KMS-11 (cell line): Measurements from ENCODE around the gene MMP7.
"Not testable (repeated sequence)": the region's sequence is repeated elsewhere in the genome, so short reads cannot be mapped to it uniquely, and the experiment has no call there.

Source experiments
- H2AFZ ChIP-seq: fragments of 200-600 bp; sonication (generic); 2 replicates; pipeline ENCODE4 v1.6.1; 2016; ENCODE audit warnings: antibody characterized with exemption, mixed run types, low read depth
- H3K27ac ChIP-seq: fragments of 200-600 bp; sonication (generic); 2 replicates; pipeline ENCODE4 v1.6.1; 2016; ENCODE audit warnings: mild to moderate bottlenecking, mixed run types
- H3K27me3 ChIP-seq: fragments of 200-600 bp; sonication (generic); 2 replicates; pipeline ENCODE4 v1.6.1; 2017; ENCODE audit warnings: mild to moderate bottlenecking, low read depth, mixed run types, moderate library complexity; ENCODE audit not compliant: insufficient read depth
- H3K36me3 ChIP-seq: fragments of 200-600 bp; sonication (generic); 2 replicates; pipeline ENCODE4 v1.6.1; 2017; ENCODE audit warnings: mild to moderate bottlenecking, mixed run types; ENCODE audit not compliant: insufficient read depth
- H3K4me1 ChIP-seq: fragments of 200-600 bp; sonication (generic); 2 replicates; pipeline ENCODE4 v1.6.1; 2016; ENCODE audit warnings: mild to moderate bottlenecking, low read depth, mixed run types; ENCODE audit not compliant: poor library complexity, severe bottlenecking
- H3K4me2 ChIP-seq: fragments of 200-600 bp; sonication (generic); 2 replicates; pipeline ENCODE4 v1.7.0; 2016; ENCODE audit warnings: mild to moderate bottlenecking, mixed run types
- H3K4me3 ChIP-seq: fragments of 200-600 bp; sonication (generic); IDR thresholded peaks from 2 replicates; pipeline ENCODE4 v1.6.1; 2017; ENCODE audit warnings: low read depth, low read length, mixed read lengths; ENCODE audit not compliant: insufficient read depth
- H3K79me2 ChIP-seq: fragments of 200-600 bp; sonication (generic); 2 replicates; pipeline ENCODE4 v1.6.1; 2016; ENCODE audit warnings: low read depth, mixed run types; ENCODE audit not compliant: insufficient read depth
- H3K9ac ChIP-seq: fragments of 200-600 bp; sonication (generic); 2 replicates; pipeline ENCODE4 v1.6.1; 2016; ENCODE audit warnings: mild to moderate bottlenecking, mixed run types
- H4K20me1 ChIP-seq: fragments of 200-600 bp; sonication (generic); 2 replicates; pipeline ENCODE4 v1.6.1; 2016; ENCODE audit warnings: mild to moderate bottlenecking, mixed run types; ENCODE audit not compliant: insufficient read depth
- CTCF ChIP-seq: fragments of 200-600 bp; sonication (generic); conservative IDR thresholded peaks from 2 replicates; pipeline ENCODE4 v1.6.1; 2017; ENCODE audit warnings: low read depth, mild to moderate bottlenecking, antibody characterized with exemption, low read length, moderate library complexity, mixed read lengths

MMP7 gene

GRCh38 chr11:102513869-102514268 lies 16.7 kb downstream of the MMP7 start:
- Histone ChIP-seq H3K4me1 (no peaks in the 10 kb centered on the region), H3K4me3 (no peak overlapping the region), H3K9ac (no peak overlapping the region), H3K79me2 (no peaks in the 10 kb centered on the region), H3K27me3 (no peaks in the 10 kb centered on the region), H3K36me3 (no peaks in the 10 kb centered on the region), H3K27ac (no peak overlapping the region), H4K20me1 (no peaks in the 10 kb centered on the region), H3K4me2 (no peak overlapping the region), H2AFZ (no peak overlapping the region)
- no peak for TF ChIP-seq CTCF

GRCh38 chr11:102510439-102511135 lies 20.0 kb downstream of the MMP7 start:
- H3K4me3 ChIP-seq = no peak overlapping the region
- H2AFZ ChIP-seq = no peak overlapping the region
- no peaks in the 10 kb centered on the region for H3K79me2 ChIP-seq
- H3K4me1 ChIP-seq = no peaks in the 10 kb centered on the region
- TF ChIP-seq CTCF = no peak
- no peaks in the 10 kb centered on the region for H3K27me3 ChIP-seq
- H3K9ac ChIP-seq = no peak overlapping the region
- no peak overlapping the region for H3K27ac ChIP-seq
- no peaks in the 10 kb centered on the region for H3K36me3 ChIP-seq
- no peak overlapping the region for H3K4me2 ChIP-seq
- no peaks in the 10 kb centered on the region for H4K20me1 ChIP-seq

GRCh38 chr11:102502831-102503230 lies 27.7 kb downstream of the MMP7 start:
- not testable (repeated sequence) for H3K4me1 ChIP-seq, H3K79me2 ChIP-seq, H3K4me2 ChIP-seq, H3K36me3 ChIP-seq, H2AFZ ChIP-seq, H3K4me3 ChIP-seq, H3K27ac ChIP-seq, H4K20me1 ChIP-seq, H3K9ac ChIP-seq, H3K27me3 ChIP-seq

- no peak overlapping the region for H3K9ac ChIP-seq
- H3K4me3 ChIP-seq = no peak overlapping the region
- no peaks in the 10 kb centered on the region for H3K27me3 ChIP-seq
- no peaks in the 10 kb centered on the region for H3K4me1 ChIP-seq
- H4K20me1 ChIP-seq = no peaks in the 10 kb centered on the region
- H2AFZ ChIP-seq = no peak overlapping the region
- no peak overlapping the region for H3K4me2 ChIP-seq
- no peak overlapping the region for H3K27ac ChIP-seq
- no peaks in the 10 kb centered on the region for H3K79me2 ChIP-seq
- TF ChIP-seq CTCF = no peak
- no peaks in the 10 kb centered on the region for H3K36me3 ChIP-seq
Measured at GRCh38 chr11:102500829-102501228, 29.7 kb downstream of the MMP7 start.

- Histone ChIP-seq H4K20me1 (no peaks in the 10 kb centered on the region), H3K4me2 (no peak overlapping the region), H3K27ac (no peak overlapping the region), H3K27me3 (no peaks in the 10 kb centered on the region), H3K36me3 (no peaks in the 10 kb centered on the region), H3K4me1 (peaks cover 5% of the 10 kb centered on the region), H3K4me3 (no peak overlapping the region), H3K9ac (no peak overlapping the region), H2AFZ (no peak overlapping the region), H3K79me2 (no peaks in the 10 kb centered on the region)
- no peak for TF ChIP-seq CTCF
Measured at GRCh38 chr11:102499931-102500330, 30.6 kb downstream of the MMP7 start.
